ENCODE results near the gene HYOU1.
"Not testable (repeated sequence)": the region's sequence is repeated elsewhere in the genome, so short reads cannot be mapped to it uniquely, and the experiment has no call there.

Gene HYOU1

GRCh38 chr11:119041821-119042514, 15.0 kb downstream of the HYOU1 start:
- DNase-seq (ENCODE audit: low read depth): no peak

GRCh38 chr11:119039471-119039870, 17.5 kb downstream of the HYOU1 start:
- not testable (repeated sequence) for DNase-seq (ENCODE audit: low read depth)

DNA sequence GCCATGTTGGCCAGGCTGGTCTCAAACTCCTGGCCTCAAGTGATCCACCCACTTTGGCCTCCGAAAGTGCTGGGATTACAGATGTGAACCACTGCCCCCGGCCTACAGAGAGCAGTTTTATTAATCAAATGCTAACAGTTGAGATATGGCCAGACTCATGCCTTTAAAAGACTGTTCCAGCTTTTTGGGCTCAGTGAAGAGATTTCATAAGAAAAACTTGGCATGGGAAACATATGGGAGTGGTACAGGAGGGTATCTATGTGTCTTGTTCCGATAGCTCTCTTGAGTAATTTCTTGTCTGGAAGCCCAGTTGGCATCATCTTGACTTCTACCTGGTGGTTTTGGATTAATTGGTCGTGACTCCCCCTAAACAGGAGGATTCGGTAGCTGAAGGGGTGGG, 18.1 kb downstream of the HYOU1 start:
- DNase-seq (ENCODE audit: low read depth): no peak

- DNase-seq (ENCODE audit: low read depth): no peak
Observed at GRCh38 chr11:119034813-119035212, 22.2 kb downstream of the HYOU1 start.

DNA sequence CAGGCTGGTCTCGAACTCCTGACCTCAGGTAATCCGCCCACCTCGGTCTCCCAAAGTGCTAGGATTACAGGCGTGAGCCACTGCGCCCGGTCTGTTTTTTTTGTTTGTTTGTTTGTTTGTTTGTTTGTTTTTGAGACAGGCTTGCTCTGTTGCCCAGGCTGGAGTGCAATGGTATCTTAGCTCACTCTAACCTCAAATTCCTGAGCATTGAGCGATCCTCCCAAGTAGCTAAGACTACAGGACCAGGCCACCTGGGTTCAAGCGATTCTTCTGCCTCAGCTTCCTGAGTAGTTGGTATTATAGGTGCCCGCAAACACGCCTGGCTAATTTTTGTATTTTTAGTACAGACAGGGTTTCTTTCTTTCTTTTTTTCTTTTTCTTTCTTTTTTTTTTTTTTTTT, 23.6 kb downstream of the HYOU1 start:
- peak; percentile 40 for DNase-seq (ENCODE audit: low read depth)

GRCh38 chr11:119031912-119032280, 25.1 kb downstream of the HYOU1 start:
- no peak for DNase-seq (ENCODE audit: low read depth)

GRCh38 chr11:119030329-119031047, 26.5 kb downstream of the HYOU1 start, which contains the start of gene SLC37A4:
TSS of gene SLC37A4 (minus strand) at chr11:119030877.
- DNase-seq (ENCODE audit: low read depth): peak; percentile 98

DNA sequence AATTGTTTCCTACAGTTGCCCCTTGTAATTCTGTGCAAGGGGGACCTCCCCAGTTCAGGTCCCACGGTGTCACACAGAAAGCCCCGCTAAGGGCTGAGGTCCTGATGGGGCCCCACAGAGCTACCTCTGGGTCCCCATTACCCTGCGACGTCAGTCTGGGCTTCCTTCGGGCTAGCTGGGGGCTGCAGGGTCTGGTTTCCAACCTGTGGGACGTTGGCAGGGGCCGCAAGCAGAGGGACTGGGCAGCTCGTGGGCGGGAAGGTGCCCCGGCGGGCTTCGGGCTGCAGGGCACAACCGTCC, 27.0 kb downstream of the HYOU1 start:
- DNase-seq (ENCODE audit: low read depth): no peak

GRCh38 chr11:119029340-119030028, 27.5 kb downstream of the HYOU1 start:
- DNase-seq (ENCODE audit: low read depth): no peak

DNA sequence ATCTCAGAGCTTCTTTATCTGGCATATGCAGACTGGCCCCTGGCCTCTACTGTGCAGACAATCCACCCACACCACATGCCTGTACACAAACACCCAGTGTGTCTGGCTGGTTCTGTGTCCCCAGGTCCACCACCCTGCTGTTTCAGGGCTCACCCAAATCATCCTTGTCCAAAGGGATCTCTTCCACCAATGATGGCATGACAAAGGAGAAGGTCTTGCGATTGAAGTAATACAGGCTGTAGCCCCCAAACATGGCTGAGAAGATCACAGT, 28.0 kb downstream of the HYOU1 start:
- no peak for DNase-seq (ENCODE audit: low read depth)

DNA sequence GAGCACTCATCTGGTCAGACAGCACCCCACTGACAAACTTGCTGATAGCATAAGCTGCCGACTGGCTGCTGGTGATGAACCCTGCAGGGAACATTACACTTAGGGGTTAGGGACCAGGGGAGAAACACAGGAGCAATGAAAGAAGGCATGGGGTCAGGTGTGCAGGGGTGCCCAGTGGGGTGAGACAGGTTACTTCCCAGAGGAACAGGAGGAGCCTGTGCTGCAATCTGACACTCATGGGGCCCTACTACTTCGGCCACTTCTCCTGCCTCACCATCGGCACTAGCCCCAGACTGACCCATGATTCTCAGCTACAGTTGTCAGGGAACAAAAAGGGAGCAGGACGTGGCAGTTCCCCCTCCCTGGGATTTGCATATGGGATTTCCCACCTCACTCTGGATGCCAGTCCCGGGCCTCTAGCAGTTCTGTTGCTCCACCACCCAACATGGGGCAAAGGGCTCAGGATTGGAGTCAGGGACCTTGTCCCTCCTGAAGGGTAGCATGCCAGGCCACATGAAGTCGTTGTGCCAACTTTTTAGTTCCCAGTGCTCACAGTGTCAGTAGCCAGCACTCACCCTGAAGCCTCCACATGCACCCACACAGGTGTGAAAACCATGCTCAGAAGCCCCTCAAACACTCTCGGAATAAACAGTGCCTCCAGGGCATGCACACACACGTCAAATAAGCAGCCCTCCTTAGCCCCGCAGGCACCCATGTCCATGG, 28.5 kb downstream of the HYOU1 start:
- DNase-seq (ENCODE audit: low read depth): no peak

- DNase-seq (ENCODE audit: low read depth): no peak
Observed at GRCh38 chr11:119027561-119028345, 29.3 kb downstream of the HYOU1 start.

- no peak for DNase-seq (ENCODE audit: low read depth)
Observed at GRCh38 chr11:119026970-119027369, 30.0 kb downstream of the HYOU1 start.

GRCh38 chr11:119025978-119026766, 30.8 kb downstream of the HYOU1 start:
- no peak for DNase-seq (ENCODE audit: low read depth)

GRCh38 chr11:119025541-119025940, 31.5 kb downstream of the HYOU1 start:
- DNase-seq (ENCODE audit: low read depth): no peak

DNA sequence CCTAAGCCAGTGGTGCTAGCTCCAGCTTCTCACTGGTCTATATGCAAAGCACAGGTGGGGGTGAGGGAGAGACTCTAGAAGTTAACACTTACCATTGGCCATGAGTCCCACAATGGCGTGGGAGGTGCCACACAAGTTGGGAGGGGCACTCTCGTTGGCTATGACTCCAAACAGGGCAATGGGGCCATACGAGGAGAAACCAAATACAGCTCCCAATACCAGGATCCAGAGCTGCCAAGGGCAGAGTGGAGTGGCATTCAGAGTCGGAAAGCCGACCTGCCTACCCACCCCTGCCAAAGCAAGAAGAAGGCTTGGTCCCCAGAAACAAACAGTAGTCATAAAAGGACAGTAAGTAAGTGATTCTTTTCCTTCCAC, 31.9 kb downstream of the HYOU1 start:
- DNase-seq (ENCODE audit: low read depth): no peak

DNA sequence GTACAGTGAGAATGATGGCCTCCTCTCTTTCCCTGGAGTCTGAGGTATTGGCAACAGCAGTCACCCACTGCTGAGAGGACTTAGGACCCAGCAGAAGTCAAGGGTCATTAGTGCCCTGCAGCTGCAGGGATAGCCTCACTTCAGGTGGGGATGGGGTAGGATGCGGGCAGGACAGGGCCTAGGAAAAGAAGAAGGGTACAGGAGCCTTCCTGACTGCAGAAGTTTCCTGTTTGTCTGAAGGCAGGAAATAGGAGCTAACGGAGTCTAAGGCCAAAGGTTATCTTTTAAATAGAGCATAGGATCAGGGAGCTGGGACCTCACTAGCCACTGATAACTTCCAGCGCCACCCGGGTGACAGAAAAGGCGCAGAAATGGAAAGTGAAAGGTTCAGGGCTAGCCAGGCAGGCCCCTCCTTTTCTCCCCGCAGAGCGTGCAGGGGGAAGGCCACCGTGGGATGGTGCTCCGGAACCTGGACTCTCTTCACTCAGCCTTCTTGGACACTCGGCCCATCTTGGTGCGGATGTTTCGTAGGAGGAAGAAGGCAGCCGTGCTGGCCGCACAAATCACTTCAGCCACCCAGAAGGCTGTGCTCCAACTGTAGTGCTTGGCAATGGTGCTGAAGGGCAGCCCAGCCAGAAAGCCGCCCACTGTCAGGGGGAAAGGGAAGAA, 32.4 kb downstream of the HYOU1 start:
- no peak for DNase-seq (ENCODE audit: low read depth)

DNA sequence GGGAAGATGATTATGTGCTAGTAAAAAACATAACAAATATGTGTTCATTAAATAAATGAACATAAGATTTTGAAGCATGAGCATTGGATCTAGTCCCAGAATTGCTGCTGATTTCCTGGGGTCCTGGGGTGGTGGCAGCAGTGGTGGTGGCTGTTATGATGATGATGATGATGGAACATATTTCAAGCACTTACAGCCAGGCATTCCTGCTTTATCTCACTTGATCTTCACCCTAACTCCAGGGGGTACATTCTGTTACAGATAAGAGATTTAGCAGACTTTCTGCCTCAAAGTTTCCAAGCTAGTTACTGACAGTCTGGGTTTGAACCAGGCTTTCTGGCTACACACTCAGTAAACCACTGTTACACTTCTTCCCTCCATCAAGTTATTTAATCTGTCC, 33.3 kb downstream of the HYOU1 start:
- DNase-seq (ENCODE audit: low read depth): no peak

- no peak for DNase-seq (ENCODE audit: low read depth)
Observed at GRCh38 chr11:119021631-119022030, 35.4 kb downstream of the HYOU1 start.

DNA sequence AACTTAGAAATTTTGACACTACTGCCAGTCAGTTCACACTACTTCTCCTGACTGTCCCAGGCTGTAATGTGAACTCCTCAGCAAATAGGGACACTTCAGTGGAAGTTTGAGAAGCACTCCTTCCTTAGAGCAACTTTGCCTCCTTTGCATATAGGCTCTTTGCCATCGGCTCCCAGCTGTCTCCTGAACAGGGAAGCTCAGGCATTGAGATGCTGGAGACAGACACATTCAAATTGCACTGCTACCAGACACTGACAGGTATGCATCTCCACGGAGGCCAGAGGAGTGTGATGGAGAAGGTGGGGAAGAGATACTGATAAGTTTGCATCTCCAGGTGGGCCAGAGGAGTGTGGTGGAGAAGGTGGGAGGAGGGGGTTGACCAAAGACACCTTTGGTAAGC, 37.0 kb downstream of the HYOU1 start:
- no peak for DNase-seq (ENCODE audit: low read depth)
